ENCODE measurements around the gene SOX1.

Gene SOX1

GRCh38 chr13:112067116-112067741 lies at the start of gene SOX1:
Gene SOX1 (plus strand): TSS chr13:112067149. CDS start chr13:112067659, 510 bp downstream.
- no peak for DNase-seq

- DNase-seq: no peak
Observed at GRCh38 chr13:112024577-112024976, 42.4 kb upstream of the SOX1 start.

GRCh38 chr13:112027250-112027649 lies 39.7 kb upstream of the SOX1 start:
- DNase-seq: no peak

GRCh38 chr13:112028481-112028880 lies 38.5 kb upstream of the SOX1 start:
- DNase-seq: no peak

GRCh38 chr13:112029143-112029542 lies 37.8 kb upstream of the SOX1 start:
- no peak for DNase-seq

GRCh38 chr13:112032186-112032993 lies 34.6 kb upstream of the SOX1 start:
- DNase-seq: no peak

- no peak for DNase-seq
Observed at GRCh38 chr13:112034231-112034630, 32.7 kb upstream of the SOX1 start.

- no peak for DNase-seq
Observed at GRCh38 chr13:112034846-112035245, 32.1 kb upstream of the SOX1 start.

- no peak for DNase-seq
Observed at GRCh38 chr13:112042496-112042895, 24.5 kb upstream of the SOX1 start.

GRCh38 chr13:112052213-112052612 lies 14.7 kb upstream of the SOX1 start:
- no peak for DNase-seq

- DNase-seq: no peak
Observed at GRCh38 chr13:112053167-112053743, 13.7 kb upstream of the SOX1 start.

GRCh38 chr13:112053744-112054615 lies 13.0 kb upstream of the SOX1 start:
- no peak for DNase-seq

- no peak for DNase-seq
Observed at GRCh38 chr13:112054616-112055015, 12.3 kb upstream of the SOX1 start.

- DNase-seq: no peak
Observed at GRCh38 chr13:112055036-112055914, 11.7 kb upstream of the SOX1 start.

- DNase-seq: no peak
Observed at GRCh38 chr13:112055915-112056269, 11.1 kb upstream of the SOX1 start.

GRCh38 chr13:112056284-112056727 lies 10.6 kb upstream of the SOX1 start:
- no peak for DNase-seq

GRCh38 chr13:112056739-112057438 lies 10.1 kb upstream of the SOX1 start:
- DNase-seq: no peak

GRCh38 chr13:112057439-112057735 lies 9.6 kb upstream of the SOX1 start:
- no peak for DNase-seq

GRCh38 chr13:112057736-112058518 lies 9.0 kb upstream of the SOX1 start:
- no peak for DNase-seq

GRCh38 chr13:112058519-112058873 lies 8.5 kb upstream of the SOX1 start:
- DNase-seq: no peak

GRCh38 chr13:112058941-112059340 lies 8.0 kb upstream of the SOX1 start:
- DNase-seq: no peak

Data from activated CD4-positive, CD25-positive, alpha-beta regulatory T cell treated with anti-CD3 and anti-CD28 coated beads, Interleukin-2, amount 50 U/mL, for 72 hours (primary cell).